Nephron (organoid): ENCODE results near the gene DMAC2.
"Not testable (repeated sequence)": the region's sequence is repeated elsewhere in the genome, so short reads cannot be mapped to it uniquely, and the experiment has no call there.

Source experiments
- H3K27ac Mint-ChIP-seq, 3 experiments: 2 replicates each; pipeline ENCODE4 v1.8.0; 2020; ENCODE audit warnings: mixed read lengths in 3 of 3, mild to moderate bottlenecking in 2 of 3, moderate library complexity in 1 of 3
- H3K27me3 Mint-ChIP-seq: 2 replicates; pipeline ENCODE4 v1.8.0; 2021; ENCODE audit warnings: low read depth, mild to moderate bottlenecking, moderate library complexity, mixed read lengths
- H3K36me3 Mint-ChIP-seq: 2 replicates; pipeline ENCODE4 v1.8.0; 2020; ENCODE audit warnings: low read depth, mixed read lengths
- H3K4me1 Mint-ChIP-seq: 2 replicates; pipeline ENCODE4 v1.8.0; 2020; ENCODE audit warnings: mixed read lengths
- H3K4me3 Mint-ChIP-seq, 3 experiments: 2 replicates each; pipeline ENCODE4 v1.8.0; 2020; ENCODE audit warnings: mild to moderate bottlenecking in 3 of 3, mixed read lengths in 3 of 3, moderate library complexity in 2 of 3
- H3K9me3 Mint-ChIP-seq: 2 replicates; pipeline ENCODE4 v1.8.0; 2020; ENCODE audit warnings: mixed read lengths
- TF ChIP-seq, protein P1 (sequence below), 3 experiments: fragments of 200-600 bp; sonication (generic); IDR thresholded peaks; one replicate each; pipeline ENCODE4 v1.5.0; 2021; ENCODE audit warnings: antibody characterized with exemption in 3 of 3; ENCODE audit not compliant: unreplicated experiment in 3 of 3

Gene DMAC2

DNA sequence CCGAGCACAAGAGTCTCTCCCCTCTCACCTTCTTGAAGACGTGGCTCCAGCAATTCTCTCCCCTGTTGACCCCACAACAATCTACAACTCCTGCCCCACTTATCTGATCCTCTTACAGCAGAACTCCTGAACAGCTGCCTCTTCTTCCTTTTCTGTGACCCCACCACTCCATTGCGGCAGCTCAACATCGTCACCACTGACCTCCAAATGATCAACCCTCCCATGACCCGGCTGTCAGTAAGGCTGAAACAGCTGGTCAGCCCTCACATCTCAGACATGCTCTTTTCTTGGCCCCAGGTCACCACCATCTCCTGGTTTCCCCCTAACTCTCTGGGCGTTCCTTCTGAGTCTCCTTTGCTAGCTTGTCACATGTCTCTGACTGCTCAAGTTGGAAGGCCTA lies 44.4 kb downstream of the DMAC2 start:
- Mint-ChIP-seq H3K36me3 (peaks cover 7% of the 10 kb centered on the region), H3K27ac (peak overlapping the region in 1 of 3 experiments; percentile 8), H3K9me3 (no peaks in the 10 kb centered on the region), H3K4me3 (peak overlapping the region; percentile 68 to 77 (median 75)), H3K4me1 (peaks cover 41% of the 10 kb centered on the region), H3K27me3 (peaks cover 3% of the 10 kb centered on the region)
- TF ChIP-seq, protein P1, sequence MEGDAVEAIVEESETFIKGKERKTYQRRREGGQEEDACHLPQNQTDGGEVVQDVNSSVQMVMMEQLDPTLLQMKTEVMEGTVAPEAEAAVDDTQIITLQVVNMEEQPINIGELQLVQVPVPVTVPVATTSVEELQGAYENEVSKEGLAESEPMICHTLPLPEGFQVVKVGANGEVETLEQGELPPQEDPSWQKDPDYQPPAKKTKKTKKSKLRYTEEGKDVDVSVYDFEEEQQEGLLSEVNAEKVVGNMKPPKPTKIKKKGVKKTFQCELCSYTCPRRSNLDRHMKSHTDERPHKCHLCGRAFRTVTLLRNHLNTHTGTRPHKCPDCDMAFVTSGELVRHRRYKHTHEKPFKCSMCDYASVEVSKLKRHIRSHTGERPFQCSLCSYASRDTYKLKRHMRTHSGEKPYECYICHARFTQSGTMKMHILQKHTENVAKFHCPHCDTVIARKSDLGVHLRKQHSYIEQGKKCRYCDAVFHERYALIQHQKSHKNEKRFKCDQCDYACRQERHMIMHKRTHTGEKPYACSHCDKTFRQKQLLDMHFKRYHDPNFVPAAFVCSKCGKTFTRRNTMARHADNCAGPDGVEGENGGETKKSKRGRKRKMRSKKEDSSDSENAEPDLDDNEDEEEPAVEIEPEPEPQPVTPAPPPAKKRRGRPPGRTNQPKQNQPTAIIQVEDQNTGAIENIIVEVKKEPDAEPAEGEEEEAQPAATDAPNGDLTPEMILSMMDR (IDR thresholded peaks at IDR 0.05; ENCODE audit: unreplicated experiment in 3 of 3): no peak

DNA sequence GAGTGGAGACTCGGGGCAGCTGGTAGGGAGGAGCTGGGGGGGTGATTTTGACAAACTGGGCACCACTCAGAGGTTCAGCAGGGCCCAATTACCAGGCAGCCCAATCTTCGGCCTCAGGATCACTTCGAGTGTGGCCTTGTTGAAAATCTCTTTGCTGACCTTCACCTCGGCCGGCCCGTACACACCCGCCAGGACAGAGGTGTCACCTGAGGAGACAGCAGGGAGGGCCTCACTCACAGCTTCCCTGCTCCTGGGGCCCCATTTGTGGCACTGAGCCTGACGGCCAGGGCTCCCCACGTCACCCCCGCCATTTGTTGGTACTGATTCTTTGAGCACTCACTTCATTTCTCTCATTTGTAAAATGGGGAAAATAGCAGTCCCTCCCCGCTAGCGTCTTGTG lies 46.9 kb downstream of the DMAC2 start:
- Mint-ChIP-seq H3K36me3 (peaks cover 11% of the 10 kb centered on the region), H3K4me1 (peaks cover 21% of the 10 kb centered on the region)

DNA sequence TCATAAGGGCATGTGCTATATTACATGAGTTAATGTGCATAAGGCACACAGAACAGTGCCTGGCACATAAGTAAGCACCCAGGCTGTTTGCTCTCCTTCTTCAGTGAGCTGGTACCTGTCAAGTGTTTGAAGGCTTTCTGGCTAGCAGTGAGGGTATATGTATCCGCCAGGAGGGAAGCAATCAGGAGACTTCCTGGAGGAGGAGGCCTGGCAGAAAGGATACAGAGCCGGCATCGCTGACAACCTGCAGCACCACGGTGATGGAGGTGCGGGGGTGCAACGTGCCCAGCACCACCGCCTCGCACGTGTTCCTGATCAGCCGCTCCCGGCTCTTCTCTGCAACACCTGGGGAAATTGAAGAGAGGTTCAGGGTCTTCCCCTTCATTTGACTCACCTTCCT lies 48.1 kb downstream of the DMAC2 start:
- no peak overlapping the region for H3K27ac Mint-ChIP-seq
- H3K36me3 Mint-ChIP-seq: peaks cover 11% of the 10 kb centered on the region
- H3K4me3 Mint-ChIP-seq: no peak overlapping the region
- peaks cover 12% of the 10 kb centered on the region for H3K4me1 Mint-ChIP-seq
- H3K27me3 Mint-ChIP-seq: peaks cover 3% of the 10 kb centered on the region
- no peaks in the 10 kb centered on the region for H3K9me3 Mint-ChIP-seq
- TF ChIP-seq, protein P1 (IDR thresholded peaks at IDR 0.05; ENCODE audit: unreplicated experiment in 3 of 3): no peak

More for the DNA sequence above, 46.9 kb downstream of the DMAC2 start:
- Mint-ChIP-seq H3K9me3 (no peaks in the 10 kb centered on the region), H3K27me3 (peaks cover 3% of the 10 kb centered on the region), H3K27ac (no peak overlapping the region), H3K4me3 (peak overlapping the region in 1 of 3 experiments; percentile 56)
- TF ChIP-seq, protein P1 (IDR thresholded peaks at IDR 0.05; ENCODE audit: unreplicated experiment in 3 of 3): no peak

GRCh38 chr19:41386442-41386841 lies 53.3 kb downstream of the DMAC2 start:
- H3K9me3 Mint-ChIP-seq: no peaks in the 10 kb centered on the region
- no peaks in the 10 kb centered on the region for H3K4me1 Mint-ChIP-seq
- no peak overlapping the region for H3K4me3 Mint-ChIP-seq
- peaks cover 24% of the 10 kb centered on the region for H3K36me3 Mint-ChIP-seq
- no peaks in the 10 kb centered on the region for H3K27me3 Mint-ChIP-seq
- H3K27ac Mint-ChIP-seq: no peak overlapping the region
- TF ChIP-seq, protein P1 (IDR thresholded peaks at IDR 0.05; ENCODE audit: unreplicated experiment in 3 of 3): no peak

DNA sequence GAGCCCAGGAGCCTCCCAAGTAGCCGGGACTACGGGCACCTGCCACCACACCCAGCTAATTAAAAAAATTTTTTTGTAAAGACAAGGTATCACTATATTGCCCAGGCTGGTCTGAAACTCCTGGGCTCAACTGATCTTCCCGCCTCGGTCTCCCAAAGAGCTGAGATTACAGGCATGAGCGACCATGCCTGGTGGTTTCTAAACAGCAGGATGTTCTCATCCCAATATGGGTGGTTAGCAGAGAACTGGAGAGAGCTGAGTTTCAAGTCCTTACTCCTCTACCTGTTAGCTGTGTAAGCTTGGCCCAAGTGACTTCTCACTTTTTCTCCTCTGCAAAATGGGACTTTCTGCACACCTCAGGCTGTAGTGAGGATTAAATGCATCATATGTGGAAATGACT lies 55.4 kb downstream of the DMAC2 start:
- Mint-ChIP-seq H3K36me3 (peaks cover 18% of the 10 kb centered on the region), H3K27me3 (no peaks in the 10 kb centered on the region), H3K9me3 (no peaks in the 10 kb centered on the region), H3K4me1 (no peaks in the 10 kb centered on the region), H3K4me3 (no peak overlapping the region), H3K27ac (no peak overlapping the region)
- TF ChIP-seq, protein P1 (IDR thresholded peaks at IDR 0.05; ENCODE audit: unreplicated experiment in 3 of 3): no peak

DNA sequence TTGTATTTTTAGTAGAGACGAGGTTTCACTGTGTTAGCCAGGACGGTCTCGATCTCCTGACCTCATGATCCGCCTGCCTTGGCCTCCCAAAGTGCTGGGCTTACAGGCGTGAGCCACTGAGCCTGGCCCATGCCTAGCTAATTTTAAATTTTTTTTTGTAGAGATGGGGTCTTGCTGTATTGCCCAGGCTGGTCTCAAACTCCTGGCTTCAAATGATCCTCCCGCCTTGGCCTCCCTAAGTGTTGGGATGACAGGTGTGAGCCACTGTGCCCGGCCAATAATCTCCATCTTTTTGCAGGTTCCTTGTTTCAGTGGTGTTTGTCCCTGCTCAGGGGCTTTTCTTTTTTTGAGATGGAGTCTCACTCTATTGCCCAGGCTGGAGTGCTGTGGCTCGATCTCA lies 58.2 kb downstream of the DMAC2 start:
- H3K27me3 Mint-ChIP-seq, H3K4me1 Mint-ChIP-seq, H3K4me3 Mint-ChIP-seq, H3K9me3 Mint-ChIP-seq, H3K27ac Mint-ChIP-seq: not testable (repeated sequence)
- H3K36me3 Mint-ChIP-seq: peaks cover 14% of the 10 kb centered on the region
